Activated CD4-positive, alpha-beta memory T cell treated with anti-CD3 and anti-CD28 coated beads, Interleukin-2, amount 10 ng/mL, durations not matched to agents 7 days and 5 days (primary cell): ENCODE data around the gene ATXN7L1. TPM values are rescaled to one million over a fixed set of nuclear protein-coding genes. Genes with fewer than 3 reads are reported as not detected.
"Not testable (repeated sequence)": the region's sequence is repeated elsewhere in the genome, so short reads cannot be mapped to it uniquely, and the experiment has no call there.

ENCODE experiments used
- CTCF ChIA-PET: fragments of 350-600 bp; sonication (Branson Sonifier 250); formaldehyde crosslinking; loops from one replicate; lab custom pipeline; 2021; ENCODE audit warnings: antibody characterized with exemption, inconsistent platforms; lab: Charles Lee
- POLR2A ChIA-PET: fragments of 350-600 bp; sonication (Branson Sonifier 250); formaldehyde crosslinking; loops from one replicate; lab custom pipeline; 2021; ENCODE audit warnings: antibody characterized with exemption; lab: Charles Lee
- DNase-seq: peaks from one replicate; pipeline ENCODE4 v3.0.0-alpha.2; 2020
- H3K27ac Mint-ChIP-seq: one replicate; pipeline ENCODE4 v1.8.0; 2021; ENCODE audit warnings: mild to moderate bottlenecking, mixed read lengths
- H3K27me3 Mint-ChIP-seq: one replicate; pipeline ENCODE4 v1.8.0; 2021; ENCODE audit warnings: mixed read lengths
- H3K36me3 Mint-ChIP-seq: one replicate; pipeline ENCODE4 v1.8.0; 2021; ENCODE audit warnings: low read depth, mixed read lengths
- H3K4me1 Mint-ChIP-seq: one replicate; pipeline ENCODE4 v1.8.0; 2021; ENCODE audit warnings: mixed read lengths
- H3K4me3 Mint-ChIP-seq: one replicate; pipeline ENCODE4 v1.8.0; 2021; ENCODE audit warnings: mild to moderate bottlenecking, mixed read lengths
- H3K9me3 Mint-ChIP-seq: one replicate; pipeline ENCODE4 v1.8.0; 2021; ENCODE audit warnings: mixed read lengths
- total RNA-seq, 2 experiments: library from RNA; stranded (reverse); gene quantifications; one replicate each; pipeline ENCODE4 v1.2.3, GENCODE V29; 2021

The ATXN7L1 gene
- total RNA-seq, 2 experiments from 2014 or later, result 27.1 to 28.1 TPM

DNA sequence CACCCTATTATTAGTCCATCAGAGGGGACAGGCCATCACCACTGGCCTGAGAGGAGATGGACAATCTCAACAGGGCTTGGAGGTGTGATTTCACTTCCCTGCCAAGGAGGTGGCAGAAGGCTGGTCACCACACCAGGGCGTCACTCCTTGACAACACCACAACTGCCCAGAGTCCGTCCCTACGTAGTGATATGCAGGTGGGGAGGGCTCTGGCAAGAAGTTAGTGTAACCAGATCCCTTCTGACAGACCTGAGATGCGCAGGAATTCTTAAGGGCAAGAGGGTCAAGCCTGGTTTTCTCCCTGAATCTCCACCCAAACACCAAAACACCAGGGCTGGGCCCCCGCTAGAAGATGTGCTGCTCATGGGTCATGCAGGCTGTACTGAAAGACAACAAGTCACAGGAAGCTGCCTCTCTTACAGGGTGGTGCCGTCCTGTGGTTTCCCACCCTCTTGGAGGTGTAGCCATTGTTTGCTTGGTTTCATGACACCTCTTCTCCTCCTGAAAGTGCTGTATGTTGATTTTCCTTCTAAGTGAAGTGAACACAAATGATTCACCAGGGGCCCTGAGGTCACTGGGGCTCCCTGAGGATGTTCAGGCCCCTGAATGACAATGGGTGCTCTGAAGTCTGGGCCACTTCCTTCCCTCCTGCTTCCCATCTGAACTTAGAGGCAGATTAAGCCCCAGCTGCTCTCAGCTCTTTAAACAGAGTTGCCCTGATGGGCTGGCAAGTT lies 27.1 kb downstream of the ATXN7L1 start:
- peak; percentile 86 for DNase-seq
- Mint-ChIP-seq H3K4me3 (peak overlapping the region; percentile 56), H3K27me3 (no peaks in the 10 kb centered on the region), H3K9me3 (peaks cover 15% of the 10 kb centered on the region), H3K36me3 (peaks cover 36% of the 10 kb centered on the region), H3K4me1 (peaks cover 65% of the 10 kb centered on the region), H3K27ac (peak overlapping the region; percentile 85)
- ChIA-PET CTCF (interaction anchor here (1.2 to 4.9 kb wide), 7 partner anchors 18 to 192 kb away, joined by 3 to 22 read pairs (median 7); partner anchors contain the start of gene ATXN7L1), POLR2A (interaction anchor here (0.8 to 7.3 kb wide), 18 partner anchors 8 to 436 kb away, joined by 3 to 103 read pairs (median 6); partner anchors contain the start of genes ATXN7L1 and NAMPT)

DNA sequence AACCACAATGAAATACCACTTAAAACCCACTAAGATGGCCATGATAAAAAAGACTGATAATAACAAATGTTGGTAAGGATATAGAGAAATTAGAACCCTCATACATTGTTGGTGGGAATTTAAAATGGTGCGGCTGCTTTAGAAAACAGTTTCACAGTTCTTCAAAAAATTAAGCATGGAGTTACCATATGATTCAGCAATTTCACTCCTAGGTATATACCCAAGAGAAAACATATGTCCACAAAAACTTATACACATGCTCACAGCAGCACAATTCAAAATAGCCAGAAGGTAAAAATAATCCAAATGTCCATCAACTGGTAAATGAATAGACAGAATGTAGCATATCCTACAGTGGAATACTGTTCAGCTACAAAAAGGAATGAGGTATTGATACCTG lies 30.0 kb downstream of the ATXN7L1 start:
- Mint-ChIP-seq H3K27me3 (no peaks in the 10 kb centered on the region), H3K4me1 (peaks cover 53% of the 10 kb centered on the region), H3K27ac (no peak overlapping the region), H3K36me3 (peaks cover 39% of the 10 kb centered on the region), H3K9me3 (peaks cover 18% of the 10 kb centered on the region), H3K4me3 (no peak overlapping the region)
- DNase-seq, result no peak
- ChIA-PET POLR2A (interaction anchor here (7.3 kb wide), 1 partner anchor 38 kb away, joined by 103 read pairs; no protein-coding TSS in a partner anchor), CTCF (no interaction called here)

GRCh38 chr7:105844681-105845080 lies 31.7 kb downstream of the ATXN7L1 start:
- peaks cover 45% of the 10 kb centered on the region for H3K4me1 Mint-ChIP-seq

GRCh38 chr7:105841866-105842265 lies 34.5 kb downstream of the ATXN7L1 start:
- Mint-ChIP-seq H3K27ac (no peak overlapping the region), H3K4me1 (peaks cover 18% of the 10 kb centered on the region), H3K36me3 (peaks cover 20% of the 10 kb centered on the region), H3K27me3 (peaks cover 1% of the 10 kb centered on the region), H3K4me3 (no peak overlapping the region), H3K9me3 (peaks cover 10% of the 10 kb centered on the region)
- no peak for DNase-seq
- ChIA-PET CTCF (interaction anchor here (1.5 kb wide), 1 partner anchor 81 kb away, joined by 6 read pairs; no protein-coding TSS in a partner anchor), POLR2A (interaction anchor here (1.4 kb wide), 1 partner anchor 33 kb away, joined by 6 read pairs; no protein-coding TSS in a partner anchor)

More at GRCh38 chr7:105844681-105845080, 31.7 kb downstream of the ATXN7L1 start:
- CTCF ChIA-PET, H3K27me3 Mint-ChIP-seq, H3K4me3 Mint-ChIP-seq, POLR2A ChIA-PET, DNase-seq, H3K27ac Mint-ChIP-seq: not testable (repeated sequence)
- H3K36me3 Mint-ChIP-seq, result peaks cover 33% of the 10 kb centered on the region
- H3K9me3 Mint-ChIP-seq, result peaks cover 18% of the 10 kb centered on the region

DNA sequence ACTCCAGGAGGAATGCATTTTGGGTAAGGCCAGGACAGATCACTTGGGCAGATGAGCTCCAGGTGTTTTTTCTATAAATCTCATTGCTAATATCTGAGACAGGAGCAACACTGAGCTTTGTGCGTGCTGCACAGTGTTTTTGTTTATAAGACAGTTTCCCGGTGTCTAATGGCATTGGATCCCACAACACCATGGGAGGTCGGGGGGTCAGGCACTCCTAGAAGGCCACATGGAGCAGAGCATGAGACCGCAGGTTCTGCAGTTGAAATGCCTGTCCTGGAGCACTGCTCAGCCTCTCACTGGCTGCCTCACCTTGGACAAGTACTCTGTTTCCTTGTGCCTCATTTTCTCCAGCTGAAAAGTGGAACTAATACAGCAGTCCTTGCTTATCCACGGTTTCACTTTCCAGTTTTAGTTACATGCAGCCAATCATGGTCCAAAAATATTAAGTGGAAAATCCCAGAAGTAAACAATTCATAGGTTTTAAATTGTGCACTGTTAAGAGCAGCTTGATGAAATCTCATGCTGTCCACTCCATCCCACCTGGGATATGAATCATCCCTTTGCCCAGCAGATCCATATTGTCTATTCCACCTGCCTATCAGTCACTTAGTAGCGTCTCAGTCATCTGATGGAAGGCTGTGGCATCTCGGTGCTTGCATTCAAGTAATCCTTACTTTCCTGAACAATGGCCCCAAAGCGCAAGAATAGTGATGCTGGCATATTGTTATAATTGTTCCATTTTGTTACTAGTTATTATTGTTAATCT lies 35.2 kb downstream of the ATXN7L1 start:
- Mint-ChIP-seq H3K36me3 (peaks cover 16% of the 10 kb centered on the region), H3K4me3 (no peak overlapping the region), H3K27ac (no peak overlapping the region), H3K27me3 (peaks cover 3% of the 10 kb centered on the region), H3K4me1 (peaks cover 11% of the 10 kb centered on the region), H3K9me3 (peaks cover 7% of the 10 kb centered on the region)
- ChIA-PET CTCF (interaction anchor here (1.5 kb wide), 1 partner anchor 81 kb away, joined by 6 read pairs; no protein-coding TSS in a partner anchor), POLR2A (interaction anchor here (1.4 kb wide), 1 partner anchor 32 kb away, joined by 6 read pairs; no protein-coding TSS in a partner anchor)
- DNase-seq, result no peak

- Mint-ChIP-seq H3K36me3 (peaks cover 6% of the 10 kb centered on the region), H3K4me1 (peaks cover 9% of the 10 kb centered on the region), H3K27me3 (peaks cover 8% of the 10 kb centered on the region), H3K27ac (no peak overlapping the region), H3K4me3 (no peak overlapping the region), H3K9me3 (peaks cover 3% of the 10 kb centered on the region)
- DNase-seq, result no peak
- CTCF ChIA-PET, result no interaction called here
- POLR2A ChIA-PET, result no interaction called here
Measured at GRCh38 chr7:105839266-105839665, 37.1 kb downstream of the ATXN7L1 start.

- peaks cover 9% of the 10 kb centered on the region for H3K4me1 Mint-ChIP-seq
- no peak for DNase-seq
- ChIA-PET CTCF (no interaction called here), POLR2A (interaction anchor here (1.2 kb wide), 1 partner anchor 13 kb away, joined by 4 read pairs; no protein-coding TSS in a partner anchor)
- H3K4me3 Mint-ChIP-seq, result no peak overlapping the region
- H3K27ac Mint-ChIP-seq, result no peak overlapping the region
- H3K27me3 Mint-ChIP-seq, result peaks cover 8% of the 10 kb centered on the region
- H3K9me3 Mint-ChIP-seq, result no peaks in the 10 kb centered on the region
- peaks cover under 1% of the 10 kb centered on the region for H3K36me3 Mint-ChIP-seq
Measured at GRCh38 chr7:105838627-105839231, 37.7 kb downstream of the ATXN7L1 start.

DNA sequence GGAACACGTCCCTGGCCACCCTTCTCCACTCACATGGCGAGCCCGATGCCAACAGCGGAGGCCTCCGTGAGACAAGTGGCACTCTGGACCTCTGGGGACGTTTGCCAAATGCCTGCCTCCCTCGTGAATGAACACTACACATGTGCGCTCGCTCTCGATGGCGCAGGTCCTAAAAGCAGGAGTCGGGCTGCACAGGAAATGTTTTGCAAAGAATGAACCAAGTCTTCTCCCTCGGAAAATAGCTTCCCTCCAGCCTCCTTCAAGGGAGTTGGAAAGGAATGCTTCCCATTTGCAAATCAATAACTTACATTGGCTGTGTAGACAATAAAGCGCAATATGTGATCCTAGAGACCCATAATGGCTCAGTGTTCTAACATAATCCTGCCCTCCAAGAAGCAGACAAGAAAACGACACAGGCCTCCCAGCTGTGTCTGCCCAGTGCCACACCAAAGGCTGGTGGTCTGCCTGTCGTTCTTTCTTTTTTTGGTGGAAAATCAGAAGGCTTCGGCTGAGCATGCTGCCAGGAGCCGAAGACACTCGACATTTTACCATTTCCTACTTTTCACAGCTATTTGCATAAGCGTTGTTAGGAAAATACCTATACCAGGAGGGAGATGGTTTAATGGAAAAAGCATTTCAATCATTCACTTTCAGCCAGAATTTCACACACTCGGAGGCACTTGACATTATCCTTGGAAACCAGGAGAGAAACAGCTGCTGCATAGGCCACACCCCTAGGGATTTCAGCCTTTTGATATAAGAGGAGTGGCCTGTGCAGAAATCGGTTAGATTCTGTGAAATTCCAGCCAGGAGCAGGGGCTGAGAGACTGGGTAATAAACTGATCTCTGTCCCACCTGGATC lies 38.4 kb downstream of the ATXN7L1 start:
- no peaks in the 10 kb centered on the region for H3K9me3 Mint-ChIP-seq
- H3K4me3 Mint-ChIP-seq, result no peak overlapping the region
- H3K27ac Mint-ChIP-seq, result no peak overlapping the region
- POLR2A ChIA-PET, result interaction anchor here (1.2 kb wide), 1 partner anchor 14 kb away, joined by 4 read pairs; no protein-coding TSS in a partner anchor
- peaks cover 10% of the 10 kb centered on the region for H3K27me3 Mint-ChIP-seq
- DNase-seq, result no peak
- H3K4me1 Mint-ChIP-seq, result peaks cover 9% of the 10 kb centered on the region
- no peaks in the 10 kb centered on the region for H3K36me3 Mint-ChIP-seq
- CTCF ChIA-PET, result no interaction called here

GRCh38 chr7:105835441-105835840 lies 41.0 kb downstream of the ATXN7L1 start:
- Mint-ChIP-seq H3K9me3 (no peaks in the 10 kb centered on the region), H3K27ac (no peak overlapping the region), H3K27me3 (peaks cover 10% of the 10 kb centered on the region), H3K4me1 (peaks cover 6% of the 10 kb centered on the region), H3K4me3 (no peak overlapping the region), H3K36me3 (no peaks in the 10 kb centered on the region)
- no peak for DNase-seq
- ChIA-PET POLR2A (interaction anchor here (1.1 kb wide), 1 partner anchor 26 kb away, joined by 4 read pairs; no protein-coding TSS in a partner anchor), CTCF (no interaction called here)

- no peaks in the 10 kb centered on the region for H3K36me3 Mint-ChIP-seq
- POLR2A ChIA-PET, result interaction anchor here (1.2 kb wide), 1 partner anchor 10 kb away, joined by 5 read pairs; no protein-coding TSS in a partner anchor
- DNase-seq, result no peak
- no peak overlapping the region for H3K27ac Mint-ChIP-seq
- no peak overlapping the region for H3K4me3 Mint-ChIP-seq
- peaks cover 9% of the 10 kb centered on the region for H3K27me3 Mint-ChIP-seq
- no peaks in the 10 kb centered on the region for H3K4me1 Mint-ChIP-seq
- CTCF ChIA-PET, result interaction anchor here (1.3 to 1.6 kb wide), 2 partner anchors 9 to 18 kb away, joined by 3 to 4 read pairs; no protein-coding TSS in a partner anchor
- no peaks in the 10 kb centered on the region for H3K9me3 Mint-ChIP-seq
Measured at GRCh38 chr7:105831824-105832535, 44.4 kb downstream of the ATXN7L1 start.

DNA sequence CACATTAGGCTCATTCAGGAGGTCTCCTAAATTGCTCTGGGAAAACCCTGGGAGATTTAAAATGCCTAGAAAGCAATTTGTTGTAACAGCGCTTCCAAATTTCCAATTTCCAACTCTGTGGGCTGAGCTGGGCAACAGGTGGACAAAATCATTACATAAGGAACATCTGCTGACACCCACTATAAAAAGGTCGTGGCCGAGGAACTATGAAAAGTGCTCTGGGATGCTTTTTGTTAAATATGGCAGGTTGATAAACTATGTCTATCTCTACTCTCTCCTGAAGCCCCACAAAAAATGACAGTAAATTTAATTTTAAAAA lies 45.1 kb downstream of the ATXN7L1 start:
- Mint-ChIP-seq H3K9me3 (no peaks in the 10 kb centered on the region), H3K4me3 (no peak overlapping the region), H3K36me3 (no peaks in the 10 kb centered on the region), H3K27me3 (peaks cover 13% of the 10 kb centered on the region), H3K27ac (no peak overlapping the region), H3K4me1 (no peaks in the 10 kb centered on the region)
- no peak for DNase-seq
- ChIA-PET POLR2A (interaction anchor here (1.2 kb wide), 1 partner anchor 9 kb away, joined by 5 read pairs; no protein-coding TSS in a partner anchor), CTCF (interaction anchor here (1.3 to 1.6 kb wide), 2 partner anchors 9 to 19 kb away, joined by 3 to 4 read pairs; no protein-coding TSS in a partner anchor)
